M059J (cell line): ENCODE measurements around the gene PSEN2. TPM values are rescaled to one million over a fixed set of nuclear protein-coding genes. Genes with fewer than 3 reads are reported as not detected.

Experiments used
- total RNA-seq: library from RNA; depleted of rRNA; stranded (reverse); fragments of >200 nt; shearing (Covaris generic); gene quantifications from 2 replicates; pipeline ENCODE4 v1.2.3, GENCODE V29; 2014; rRNA removed

Gene PSEN2
- total RNA-seq, 1 experiment from 2014 or later: 31.2 TPM

Other genes starting within 250 kb of the PSEN2 start
- gene ITPKB, start 131.3 kb upstream of the PSEN2 start, total RNA-seq: 2.6 and 6.1 TPM in 2 replicates
- 4.2 and 9.7 TPM in 2 replicates for gene COQ8A, start 69.7 kb downstream of the PSEN2 start, total RNA-seq